CD4-positive, alpha-beta T cell treated with Interleukin-2 at 100 ng/mL for 4 hours (primary cell): ENCODE data around the gene APH1B.
A peak's percentile ranks its signal among the peaks of the same experiment; 100 is the strongest.

ENCODE experiments used
- DNase-seq: peaks from one replicate; pipeline ENCODE4 v3.0.0-alpha.2; 2020; ENCODE audit warnings: low spot score

Gene APH1B

DNA sequence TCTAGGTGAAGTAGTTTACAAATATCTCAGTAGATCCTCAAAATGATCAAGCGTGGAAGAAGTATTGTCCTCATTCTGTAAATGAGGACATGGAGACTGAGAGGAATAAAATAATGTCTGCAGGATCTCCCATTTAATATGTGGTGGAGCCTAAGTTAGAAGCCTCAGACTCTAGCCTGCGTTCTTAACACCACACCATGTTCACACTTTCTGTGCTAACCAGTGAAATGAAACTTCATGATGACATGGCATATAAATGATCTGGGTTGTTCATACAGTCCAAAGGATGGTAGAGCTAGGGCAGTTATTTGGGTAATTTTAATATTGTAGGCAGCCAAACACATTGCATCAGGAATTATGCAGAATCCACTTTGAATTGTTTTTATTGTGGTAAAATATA lies 25.1 kb upstream of the APH1B start:
- DNase-seq: no peak

DNA sequence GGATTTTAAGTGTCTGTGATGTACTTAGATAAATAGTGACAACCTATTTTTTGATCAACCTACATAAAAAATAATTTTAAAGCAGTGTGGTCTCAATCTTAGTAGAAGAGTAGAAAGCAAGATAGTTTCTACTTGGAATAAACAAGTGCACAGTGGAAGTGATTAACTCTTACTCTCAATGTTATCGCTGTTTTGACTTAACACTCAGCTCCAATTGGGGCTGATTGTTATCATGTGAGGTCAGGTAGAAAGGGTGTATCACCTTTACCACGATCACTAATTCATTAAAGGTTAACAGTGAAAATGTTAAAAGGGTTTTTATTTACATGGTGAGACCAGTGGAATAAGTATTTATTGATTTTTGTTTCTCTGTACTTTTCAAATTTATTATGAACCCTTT lies 22.4 kb upstream of the APH1B start:
- no peak for DNase-seq

DNA sequence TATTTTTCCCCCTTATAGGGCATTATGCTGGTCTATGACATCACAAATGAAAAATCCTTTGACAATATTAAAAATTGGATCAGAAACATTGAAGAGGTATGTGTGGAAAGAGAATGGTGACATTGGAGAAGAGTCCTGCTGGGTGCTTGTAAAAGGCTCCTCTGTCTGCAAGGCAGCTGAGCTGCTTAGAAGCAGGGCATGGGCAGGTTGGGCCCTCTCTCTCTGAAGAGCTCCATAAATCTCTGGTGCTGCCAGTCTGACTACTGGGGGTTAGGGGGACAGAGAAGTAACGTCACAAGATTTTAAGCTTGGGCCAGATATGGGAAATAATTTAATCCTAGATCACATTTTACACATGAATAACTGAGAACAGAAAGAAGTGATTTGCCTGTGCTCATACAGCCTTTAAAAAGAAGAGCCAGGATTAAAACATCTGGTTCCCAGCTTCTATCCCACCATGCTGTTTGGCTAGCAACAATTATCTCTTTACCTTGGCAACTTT lies 21.9 kb upstream of the APH1B start:
- DNase-seq: no peak

DNA sequence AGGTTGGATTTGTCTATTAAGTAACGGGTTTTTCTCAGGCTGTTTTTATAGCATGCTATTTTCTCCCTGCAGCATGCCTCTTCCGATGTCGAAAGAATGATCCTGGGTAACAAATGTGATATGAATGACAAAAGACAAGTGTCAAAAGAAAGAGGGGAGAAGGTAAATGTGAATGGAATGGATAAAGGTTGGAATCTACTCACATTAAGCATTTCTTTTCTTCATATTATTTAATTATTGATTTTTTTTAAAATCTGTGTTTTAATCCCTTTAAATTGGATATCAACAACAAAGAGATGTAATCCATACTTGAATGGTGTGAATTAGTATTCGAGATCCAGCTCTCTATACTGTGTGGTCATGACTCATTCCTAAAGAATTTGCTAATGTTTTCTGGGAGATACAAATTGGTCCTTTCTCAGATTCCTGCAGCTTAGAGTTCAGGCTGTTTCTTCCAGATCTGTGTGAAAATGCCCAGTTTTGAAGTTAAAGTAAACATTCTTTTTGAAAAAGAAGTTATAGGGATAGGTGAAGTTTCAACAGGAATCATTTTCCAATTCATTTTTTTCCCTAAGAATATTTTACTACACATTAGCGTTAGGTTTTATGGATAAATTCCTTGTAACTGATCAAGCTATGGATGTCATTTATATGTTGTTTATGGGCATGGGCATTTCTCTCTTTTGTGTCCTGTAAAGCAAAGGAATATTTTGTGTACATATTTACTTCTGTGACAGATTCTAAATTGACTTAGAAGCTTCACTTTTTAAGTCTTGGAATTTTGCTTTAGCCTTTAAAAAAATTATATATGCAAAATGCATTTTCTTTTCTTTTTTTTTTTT lies 20.8 kb upstream of the APH1B start:
- no peak for DNase-seq

DNA sequence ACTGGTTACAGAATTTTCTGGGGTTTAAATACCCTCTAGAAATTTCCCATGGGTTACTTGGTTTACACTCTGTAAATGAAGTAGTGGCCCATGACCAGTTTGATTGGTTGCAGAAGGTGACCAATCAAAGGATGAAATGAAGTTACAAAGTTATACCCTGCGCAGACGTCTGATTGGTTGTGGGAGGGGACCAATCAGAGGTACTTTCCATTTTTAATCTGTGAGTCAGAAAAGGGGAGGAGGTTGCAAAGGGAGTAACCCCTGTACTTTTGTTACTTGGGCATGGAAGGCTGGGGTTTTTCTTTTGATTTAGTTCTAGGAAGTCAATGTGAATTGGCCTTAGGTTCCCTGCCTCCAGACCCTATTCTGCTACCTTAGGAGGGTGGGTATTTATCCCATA lies 18.7 kb upstream of the APH1B start:
- no peak for DNase-seq

DNA sequence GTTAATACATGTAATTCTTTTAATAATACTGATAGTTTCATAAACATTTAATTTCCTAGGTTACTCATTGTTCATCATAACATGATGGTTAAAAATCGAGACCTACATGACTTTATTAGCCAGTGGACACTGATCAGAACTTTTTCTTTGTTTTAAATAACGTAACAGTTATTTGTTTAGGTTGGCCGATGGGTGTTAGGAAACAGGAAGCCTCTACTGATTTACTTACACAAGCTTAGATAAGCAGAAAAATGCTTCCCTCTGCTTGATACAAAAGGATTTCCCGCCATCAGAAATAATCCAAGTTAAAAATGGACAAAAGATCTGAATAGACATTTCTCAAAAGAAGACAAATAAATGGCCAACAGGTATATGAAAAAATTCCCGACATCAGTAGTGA lies 16.6 kb upstream of the APH1B start:
- DNase-seq: no peak

DNA sequence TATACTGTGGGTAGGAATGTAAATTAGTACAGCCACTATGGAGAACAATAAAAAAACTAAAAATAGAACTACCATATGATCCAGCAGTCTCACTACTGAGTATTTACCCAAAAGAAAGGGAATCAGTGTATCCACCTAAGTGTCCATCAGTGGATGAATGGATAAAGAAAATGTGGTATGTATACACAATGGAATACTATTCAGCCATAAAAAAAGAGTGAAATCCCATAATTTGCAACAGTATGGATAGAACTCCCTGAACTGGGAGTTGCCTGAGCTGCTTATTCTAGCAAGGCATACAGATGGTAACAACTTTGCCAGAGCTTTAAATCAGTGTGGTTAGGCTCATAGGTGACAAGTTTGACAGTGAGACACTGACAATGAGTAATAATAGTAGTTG lies 16.1 kb upstream of the APH1B start:
- no peak for DNase-seq

DNA sequence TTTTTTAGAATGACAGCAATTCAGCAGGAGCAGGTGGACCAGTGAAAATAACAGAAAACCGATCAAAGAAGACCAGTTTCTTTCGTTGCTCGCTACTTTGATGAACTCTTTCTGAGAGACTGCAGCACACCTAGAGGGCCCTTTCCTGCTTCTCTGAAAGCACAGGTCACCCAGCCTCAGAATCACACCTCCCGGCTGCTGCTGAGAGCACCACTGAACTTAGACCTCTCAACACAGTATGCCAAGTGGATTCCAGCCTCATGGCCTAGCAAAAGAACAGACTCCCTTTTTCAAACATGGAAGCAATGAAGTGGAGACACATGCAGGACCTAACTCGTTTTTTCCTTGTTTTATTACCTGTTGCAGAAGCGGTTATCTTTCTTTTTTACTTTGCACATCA lies 13.9 kb upstream of the APH1B start:
- DNase-seq: no peak

DNA sequence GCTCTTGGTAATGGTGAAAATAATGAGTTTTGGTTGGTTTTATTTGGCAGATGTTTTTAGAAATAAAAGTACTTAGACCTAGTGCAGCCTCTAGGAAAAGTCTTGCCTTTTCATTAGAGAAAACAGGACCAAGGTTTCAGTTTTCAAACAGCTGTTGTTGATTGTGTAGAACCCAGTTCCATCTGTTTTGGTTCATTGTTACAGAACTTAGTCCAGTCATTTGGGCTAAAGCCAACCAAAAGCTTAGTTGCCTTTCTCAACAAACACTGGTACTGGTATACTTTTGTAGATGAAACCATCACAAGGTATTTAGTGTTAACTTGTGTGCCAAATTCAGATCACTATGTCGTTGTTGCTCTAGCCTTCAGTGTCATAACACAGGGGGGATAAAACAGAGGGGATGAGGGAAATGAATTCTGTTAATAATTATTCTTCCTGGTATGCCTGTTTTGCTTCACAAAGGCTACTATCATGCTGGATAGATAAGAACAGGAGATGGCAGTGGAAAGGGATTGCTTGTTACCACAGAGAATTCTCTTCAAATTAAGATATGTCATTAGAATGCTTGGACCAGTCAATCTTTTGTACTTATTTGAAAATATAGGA lies 12.6 kb upstream of the APH1B start:
- DNase-seq: no peak

DNA sequence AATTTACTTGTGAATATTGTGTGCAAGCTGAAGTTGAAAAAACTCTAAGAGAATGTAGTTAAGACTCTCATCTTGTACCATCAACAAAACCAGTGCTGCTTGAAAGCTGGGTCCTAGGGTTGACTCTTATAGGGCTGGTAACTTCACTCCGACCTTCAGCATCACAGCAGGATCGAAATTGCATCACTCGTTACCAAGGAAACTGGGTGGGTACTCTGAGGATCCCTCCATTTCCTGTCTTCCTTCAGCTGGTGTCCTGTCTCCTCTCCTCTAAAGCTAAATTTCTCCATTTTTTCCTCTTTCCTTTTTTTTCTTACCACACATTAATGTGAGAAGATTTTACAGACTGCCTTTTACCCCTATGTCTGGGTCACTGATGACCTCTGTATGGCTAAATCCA lies 3.0 kb upstream of the APH1B start:
- DNase-seq: peak; percentile 8

DNA sequence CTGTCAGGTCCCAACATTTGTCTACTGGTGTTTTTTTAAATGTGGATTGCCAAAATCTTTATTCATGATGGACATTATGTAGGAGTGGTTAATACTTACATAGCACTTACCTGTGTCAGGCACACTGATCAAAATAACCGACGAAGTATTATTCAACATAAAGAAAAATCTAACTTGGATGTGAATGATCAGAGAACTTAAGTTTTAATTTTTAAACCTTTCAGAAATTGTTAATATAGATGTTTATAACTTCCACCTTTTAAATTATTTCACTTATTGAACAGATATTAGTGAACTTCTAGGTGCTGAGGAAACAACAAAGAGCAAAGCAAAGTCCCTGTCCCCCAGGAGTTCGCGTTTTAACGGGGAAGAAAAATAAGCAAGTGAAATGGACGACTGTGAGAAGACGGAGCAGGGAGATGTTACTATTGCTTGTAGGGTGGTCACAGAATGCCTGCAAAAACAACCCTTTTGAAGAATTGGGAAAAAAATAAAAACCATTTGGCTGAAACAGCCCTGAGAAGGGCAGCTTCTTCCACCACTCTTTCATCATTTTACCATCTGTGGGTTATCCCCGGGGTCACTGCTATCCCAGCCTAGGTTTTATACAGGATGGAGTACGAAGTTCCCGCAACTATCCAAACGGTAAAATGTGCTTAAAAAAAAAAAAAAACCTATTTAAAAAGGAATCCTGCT lies 915 bp upstream of the APH1B start:
- DNase-seq: no peak

DNA sequence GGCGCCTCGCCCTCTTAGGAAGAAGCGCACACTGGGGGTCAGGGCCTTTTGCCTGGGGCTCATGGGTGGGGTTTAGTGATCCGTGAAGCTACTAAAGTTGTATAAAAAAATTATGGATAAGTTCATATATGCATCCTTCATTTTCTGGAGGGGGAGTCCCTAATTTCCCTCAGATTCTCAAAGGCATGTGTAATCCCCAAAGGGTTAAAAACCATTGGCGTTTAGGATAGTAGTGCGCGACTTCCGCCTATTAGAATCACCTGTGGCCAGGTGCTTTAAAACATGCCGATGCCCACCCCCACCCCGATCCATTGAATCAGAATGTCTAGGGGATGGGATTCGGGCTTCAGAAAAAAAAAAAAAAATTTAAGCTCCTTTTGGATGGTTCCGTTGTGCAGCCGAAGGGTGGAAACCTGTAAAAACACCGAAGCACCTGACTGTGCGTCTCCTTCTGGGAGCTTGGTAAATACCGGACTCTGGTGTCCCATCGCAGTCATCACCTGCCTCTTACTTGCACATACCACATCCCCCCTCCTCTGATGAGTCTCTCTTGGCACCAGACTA lies 570 bp downstream of the APH1B start:
- DNase-seq: no peak

DNA sequence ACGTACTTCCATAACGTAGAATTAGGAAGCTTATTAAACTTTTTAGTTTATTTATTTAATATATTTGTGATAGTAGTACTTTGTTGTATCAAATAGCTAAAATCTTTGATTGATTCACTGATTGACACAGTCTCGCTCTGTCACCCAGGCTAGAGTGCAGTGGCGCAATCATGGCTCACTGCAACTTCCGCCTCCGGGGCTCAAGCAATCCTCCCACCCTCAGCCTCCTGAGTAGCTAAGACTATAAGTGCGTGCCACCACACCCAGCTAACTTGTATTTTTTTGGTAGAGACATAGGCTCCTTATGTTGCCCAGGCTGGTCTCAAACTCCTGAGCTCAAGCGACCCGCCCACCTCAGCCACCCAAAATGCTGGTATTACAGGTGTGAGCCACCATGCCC lies 5.7 kb downstream of the APH1B start:
- no peak for DNase-seq

DNA sequence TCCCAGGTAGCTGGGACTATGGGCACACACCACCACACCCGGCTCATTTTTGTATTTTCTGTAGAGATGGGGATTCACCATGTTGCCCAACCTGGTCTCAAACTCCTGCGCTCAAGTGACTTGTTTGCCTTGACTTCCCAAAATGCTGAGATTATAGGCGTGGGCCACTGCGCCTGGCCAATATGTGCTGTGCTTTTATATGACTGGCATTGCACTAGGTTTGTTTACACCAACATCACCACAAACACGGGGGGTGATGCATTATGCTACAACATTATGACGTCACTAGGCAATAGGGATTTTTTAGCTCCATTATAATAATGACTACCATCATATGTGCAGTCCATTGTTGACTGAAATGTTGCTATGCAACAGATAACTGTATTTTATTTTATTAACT lies 6.9 kb downstream of the APH1B start:
- DNase-seq: no peak

DNA sequence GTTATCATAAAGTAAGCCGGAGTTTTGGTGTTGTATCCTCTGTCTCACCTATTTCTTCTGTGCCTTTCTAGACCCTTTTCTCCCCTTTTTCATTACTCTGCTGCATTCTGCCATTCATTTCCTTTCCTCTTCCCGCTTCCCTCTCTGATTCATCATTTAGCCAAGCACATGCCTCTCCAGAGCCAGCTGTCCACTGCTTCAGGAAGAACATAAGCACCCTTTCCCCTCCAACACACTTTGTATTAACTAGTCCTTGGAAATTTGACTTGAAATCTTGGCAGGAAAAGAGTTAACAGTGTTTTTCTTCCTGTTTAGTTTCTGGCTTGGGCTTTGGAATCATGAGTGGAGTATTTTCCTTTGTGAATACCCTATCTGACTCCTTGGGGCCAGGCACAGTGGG lies 9.7 kb downstream of the APH1B start:
- DNase-seq: no peak

DNA sequence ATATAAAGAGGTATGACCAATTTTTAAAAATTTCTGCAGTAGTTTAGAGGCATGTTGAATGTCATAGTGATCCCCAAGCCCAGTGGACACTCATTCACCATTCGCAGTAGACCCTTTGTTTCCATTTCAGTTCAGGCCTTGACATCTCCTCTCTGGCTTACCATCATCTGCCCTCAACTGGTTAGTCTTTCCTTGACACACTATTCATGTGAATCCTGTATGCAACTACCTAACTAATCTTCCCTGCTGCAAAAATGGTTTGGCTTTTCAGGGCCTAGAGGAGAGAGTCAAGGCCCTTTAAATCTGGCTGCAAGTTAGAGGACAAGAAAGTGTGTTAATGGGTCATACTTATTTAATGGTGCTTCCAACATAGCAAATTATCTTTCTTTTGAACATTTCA lies 10.9 kb downstream of the APH1B start:
- no peak for DNase-seq

DNA sequence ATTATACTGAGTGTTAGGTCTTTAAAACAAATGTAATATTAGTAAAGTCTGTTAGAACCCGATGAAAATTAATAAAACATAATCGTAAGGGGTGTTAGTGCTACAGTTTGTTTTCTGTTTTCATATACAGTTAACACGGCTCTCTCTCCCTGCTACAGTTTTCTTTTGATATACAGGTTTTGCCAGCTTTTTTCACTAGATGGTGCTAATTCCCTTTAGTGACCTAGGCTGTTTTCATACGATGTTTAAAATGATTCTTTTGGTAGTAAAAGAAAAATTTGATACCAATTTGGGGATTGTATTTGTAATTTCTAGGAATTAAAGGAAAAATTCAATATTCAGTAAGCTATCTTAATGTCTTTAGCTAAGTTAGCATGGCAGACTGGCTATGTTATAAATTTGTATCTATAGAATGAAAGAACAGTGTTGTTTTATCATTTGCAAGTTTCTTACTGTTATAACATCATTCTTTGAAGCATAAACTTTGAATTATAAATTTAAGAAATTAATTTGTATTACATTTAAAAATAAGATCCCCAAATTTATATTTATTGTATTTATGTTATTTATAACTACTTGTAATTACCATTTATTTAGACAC lies 11.5 kb downstream of the APH1B start:
- peak; percentile 63 for DNase-seq

DNA sequence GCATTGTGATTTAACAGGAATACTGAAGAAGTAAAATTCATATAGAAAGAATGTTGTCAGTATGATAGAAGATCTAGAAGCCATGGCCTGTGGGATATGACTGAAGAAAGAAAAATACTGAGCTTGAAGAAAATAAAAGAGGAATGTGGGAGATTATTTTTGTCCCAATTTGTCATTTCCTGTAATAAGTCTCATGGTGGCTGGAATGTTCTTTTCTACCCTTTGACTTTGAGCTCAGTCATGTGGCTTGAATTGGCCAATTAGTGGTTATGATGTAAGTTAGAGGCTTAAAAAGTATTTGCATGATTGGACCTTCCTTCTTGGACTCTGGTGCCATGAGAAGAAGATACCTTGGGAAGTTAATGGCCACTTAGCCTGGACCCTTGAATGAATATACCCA lies 14.1 kb downstream of the APH1B start:
- no peak for DNase-seq

DNA sequence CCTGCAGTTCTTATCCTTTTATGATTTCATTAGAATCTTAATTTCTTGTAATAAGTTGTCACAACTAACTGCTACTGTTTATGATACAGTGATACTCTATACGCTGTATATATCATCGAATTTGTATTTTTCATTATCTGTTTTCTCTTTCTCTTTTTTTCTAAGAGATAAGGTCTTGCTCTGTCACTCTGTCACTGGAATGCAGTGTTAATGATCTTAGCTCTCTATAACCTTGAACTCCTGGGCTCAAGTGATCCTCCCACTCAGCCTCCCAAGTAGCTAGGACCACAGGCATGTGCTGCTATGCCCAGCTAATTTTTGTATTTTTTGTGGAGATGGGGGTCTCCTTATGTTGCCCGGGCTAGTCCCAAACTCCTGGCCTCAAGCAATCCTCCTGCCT lies 14.8 kb downstream of the APH1B start:
- DNase-seq: no peak

DNA sequence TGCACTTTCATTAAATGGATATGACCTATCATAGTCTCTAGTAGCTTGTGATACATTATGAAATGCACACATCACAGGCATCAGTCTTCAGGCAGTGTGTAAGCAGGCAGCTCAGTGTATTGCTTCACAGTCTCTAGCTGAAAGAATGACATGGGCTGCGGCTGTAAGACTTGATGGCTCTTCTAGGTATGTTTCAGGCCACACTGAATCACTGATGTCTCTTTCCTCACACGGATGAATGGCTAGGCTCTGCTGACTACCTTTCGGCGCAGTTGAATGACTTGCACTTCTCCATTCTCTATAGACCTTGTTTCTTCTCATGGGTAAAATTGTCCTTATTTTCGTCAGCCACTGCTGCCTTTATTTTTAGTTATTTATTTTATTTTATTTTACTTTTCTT lies 15.4 kb downstream of the APH1B start:
- DNase-seq: no peak

DNA sequence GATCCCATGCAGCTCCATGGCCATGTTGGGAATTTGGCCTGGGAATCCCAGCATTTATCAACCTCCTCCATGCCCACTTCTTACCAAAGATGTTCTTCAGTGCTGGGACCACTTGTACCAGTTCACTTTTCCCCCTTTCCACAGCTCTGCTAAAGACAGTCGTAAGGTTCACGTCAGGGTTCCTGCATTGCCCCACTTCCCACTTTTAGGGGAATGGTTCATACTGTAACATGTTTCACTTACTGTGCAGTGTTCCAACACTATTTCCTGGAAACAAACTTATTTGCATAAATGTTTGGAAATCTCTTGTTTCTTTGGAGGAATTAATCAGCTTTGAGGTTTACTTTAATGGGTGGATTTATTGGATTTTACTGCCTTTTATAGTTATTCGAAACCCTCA lies 17.0 kb downstream of the APH1B start:
- no peak for DNase-seq

DNA sequence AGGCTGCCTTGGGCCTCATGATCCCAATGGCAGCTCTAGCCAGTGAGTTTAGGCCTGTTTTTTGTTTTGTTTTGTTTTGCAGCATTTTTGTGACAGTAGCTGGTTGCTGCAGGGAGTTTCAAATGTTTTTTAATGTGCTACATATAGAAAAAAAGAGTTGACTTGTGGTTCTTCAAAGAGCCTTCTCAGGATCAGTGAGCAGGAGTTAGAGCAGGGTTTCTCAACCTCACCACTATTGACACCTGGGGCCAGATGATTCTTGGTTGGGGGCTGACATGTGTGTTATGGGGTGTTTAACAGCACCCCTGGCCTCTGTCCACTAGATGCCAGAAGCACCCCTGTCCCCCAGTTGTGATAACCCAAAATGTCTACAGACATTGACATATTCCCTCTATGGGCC lies 17.9 kb downstream of the APH1B start:
- DNase-seq: no peak

DNA sequence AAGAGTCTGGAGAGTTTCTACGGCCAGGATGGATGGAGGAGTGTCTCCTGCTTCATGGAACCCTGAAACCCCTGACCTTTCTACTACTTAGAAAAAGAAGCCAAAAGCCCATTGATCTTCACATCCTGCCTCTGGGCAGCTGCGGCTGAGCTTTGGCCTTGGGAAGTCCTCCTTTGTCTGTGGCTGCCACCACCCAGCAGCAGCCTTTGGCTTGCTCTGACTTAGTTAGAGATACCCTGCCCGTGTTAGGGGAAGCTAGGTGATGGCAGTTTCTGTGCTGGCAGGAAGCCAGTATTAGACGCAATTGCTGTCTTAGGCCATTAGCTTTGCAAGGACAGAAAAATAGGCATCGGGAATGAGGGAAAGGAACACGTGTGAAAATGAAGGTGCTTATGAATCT lies 18.8 kb downstream of the APH1B start:
- no peak for DNase-seq
